Mammary microvascular endothelial cell (primary cell): ENCODE results near the gene MLF2. TPM values are rescaled to one million over a fixed set of nuclear protein-coding genes. Genes with fewer than 3 reads are reported as not detected.

Experiments used
- total RNA-seq: library from RNA; depleted of rRNA; stranded (reverse); fragments of >200 nt; gene quantifications from 2 replicates; pipeline ENCODE4 v1.2.3, GENCODE V29; 2015

The MLF2 gene, protein sequence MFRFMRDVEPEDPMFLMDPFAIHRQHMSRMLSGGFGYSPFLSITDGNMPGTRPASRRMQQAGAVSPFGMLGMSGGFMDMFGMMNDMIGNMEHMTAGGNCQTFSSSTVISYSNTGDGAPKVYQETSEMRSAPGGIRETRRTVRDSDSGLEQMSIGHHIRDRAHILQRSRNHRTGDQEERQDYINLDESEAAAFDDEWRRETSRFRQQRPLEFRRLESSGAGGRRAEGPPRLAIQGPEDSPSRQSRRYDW
- 165 and 177 TPM in 2 replicates for total RNA-seq

DNA sequence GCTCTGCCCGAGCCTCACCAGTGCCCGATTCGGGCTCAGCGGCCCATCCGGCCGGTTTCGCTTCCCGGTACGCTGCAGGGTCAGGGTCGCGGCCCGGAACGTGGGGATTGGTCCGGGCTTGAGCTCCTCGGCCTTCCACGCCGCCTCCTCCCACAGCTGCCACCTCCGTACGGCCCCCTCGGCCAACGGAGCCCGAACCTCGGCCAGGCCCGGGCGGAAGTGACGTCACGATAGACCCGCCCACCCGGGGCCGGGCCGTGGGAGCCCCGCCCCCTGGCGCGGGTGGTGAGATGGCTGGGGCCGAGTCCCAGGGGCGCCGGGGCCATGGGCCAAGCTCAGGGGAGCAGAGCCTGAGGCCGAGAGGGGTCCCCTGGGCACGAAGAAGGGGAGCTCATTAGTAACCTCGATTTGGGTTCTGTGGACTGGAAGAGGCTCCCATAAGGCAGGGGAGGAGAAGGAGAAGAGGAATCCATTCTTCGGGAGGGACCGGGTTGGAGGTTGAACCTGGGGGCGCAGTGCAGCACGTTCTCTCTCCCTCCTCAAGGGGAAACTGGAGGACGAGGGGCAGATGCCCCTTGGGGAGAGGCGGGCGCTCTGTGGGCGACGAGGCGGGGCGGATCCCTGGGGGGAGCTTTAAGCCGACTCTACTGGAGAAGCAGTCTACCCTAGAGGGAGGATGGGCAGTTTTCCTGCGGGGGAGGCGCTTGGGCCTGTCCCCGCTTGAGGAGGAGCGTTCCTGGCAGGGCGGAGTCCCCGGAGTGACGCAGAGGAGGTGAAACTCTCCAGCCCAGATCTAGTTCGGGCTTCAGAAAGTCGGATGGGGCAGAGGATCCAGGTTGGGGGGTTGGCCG lies at the start of gene MLF2:
TSS of gene MLF2 (minus strand) at position 221 of the 851 bp plus-strand sequence. CDS start 807 bp downstream, outside the sequence.

DNA sequence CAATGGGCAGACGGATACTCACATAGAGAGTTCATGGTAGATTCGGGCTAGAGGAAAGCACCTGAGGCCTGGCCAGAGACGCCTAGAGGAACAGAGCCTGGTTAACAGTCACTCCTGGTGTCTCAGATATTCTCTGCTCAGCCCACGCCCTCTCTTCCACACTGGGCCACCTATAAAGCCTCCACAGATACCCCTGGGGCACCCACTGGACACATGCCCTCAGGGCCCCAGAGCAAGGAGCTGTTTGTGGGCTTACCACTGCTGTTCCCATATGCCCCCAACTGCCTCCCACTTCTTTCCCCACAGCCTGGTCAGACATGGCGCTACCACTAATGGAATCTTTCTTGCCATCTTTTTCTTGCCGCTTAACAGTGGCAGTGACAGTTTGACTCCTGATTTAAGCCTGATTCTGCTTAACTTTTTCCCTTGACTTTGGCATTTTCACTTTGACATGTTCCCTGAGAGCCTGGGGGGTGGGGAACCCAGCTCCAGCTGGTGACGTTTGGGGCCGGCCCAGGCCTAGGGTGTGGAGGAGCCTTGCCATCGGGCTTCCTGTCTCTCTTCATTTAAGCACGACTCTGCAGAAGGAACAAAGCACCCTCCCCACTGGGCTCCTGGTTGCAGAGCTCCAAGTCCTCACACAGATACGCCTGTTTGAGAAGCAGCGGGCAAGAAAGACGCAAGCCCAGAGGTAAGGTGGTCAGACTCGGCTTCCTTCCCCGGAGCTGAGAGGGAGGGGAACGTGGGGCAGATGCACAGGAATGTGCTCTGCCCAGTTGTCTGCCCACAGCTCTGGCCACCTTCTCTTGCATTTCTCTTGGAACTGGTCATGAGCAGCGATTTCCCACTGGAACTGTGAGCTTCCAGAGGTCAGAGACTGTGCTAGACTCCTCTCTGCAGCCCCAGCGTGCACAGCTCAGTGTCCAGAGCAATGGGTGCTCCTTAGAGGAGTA lies 36.3 kb upstream of the MLF2 start, which contains the start of gene CD4:
TSS of gene CD4 (plus strand) at position 557 of the 953 bp plus-strand sequence. CDS start 10,611 bp downstream, outside the sequence.

DNA sequence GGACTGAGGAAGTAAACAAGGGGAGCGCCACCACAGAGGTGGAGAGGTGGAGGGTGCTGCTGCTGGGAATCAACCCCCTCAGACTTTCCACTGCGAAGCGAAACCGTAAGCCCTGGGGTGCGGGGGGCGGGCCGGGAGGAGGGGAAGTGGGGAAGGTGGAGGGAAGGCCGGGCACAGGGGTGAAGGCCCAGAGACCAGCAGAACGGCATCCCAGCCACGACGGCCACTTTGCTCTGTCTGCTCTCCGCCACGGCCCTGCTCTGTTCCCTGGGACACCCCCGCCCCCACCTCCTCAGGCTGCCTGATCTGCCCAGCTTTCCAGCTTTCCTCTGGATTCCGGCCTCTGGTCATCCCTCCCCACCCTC lies 19.4 kb upstream of the MLF2 start, which contains the start of gene LAG3:
TSS of gene LAG3 (plus strand) at position 190 of the 365 bp plus-strand sequence. CDS start 333 bp downstream, outside the sequence.

DNA sequence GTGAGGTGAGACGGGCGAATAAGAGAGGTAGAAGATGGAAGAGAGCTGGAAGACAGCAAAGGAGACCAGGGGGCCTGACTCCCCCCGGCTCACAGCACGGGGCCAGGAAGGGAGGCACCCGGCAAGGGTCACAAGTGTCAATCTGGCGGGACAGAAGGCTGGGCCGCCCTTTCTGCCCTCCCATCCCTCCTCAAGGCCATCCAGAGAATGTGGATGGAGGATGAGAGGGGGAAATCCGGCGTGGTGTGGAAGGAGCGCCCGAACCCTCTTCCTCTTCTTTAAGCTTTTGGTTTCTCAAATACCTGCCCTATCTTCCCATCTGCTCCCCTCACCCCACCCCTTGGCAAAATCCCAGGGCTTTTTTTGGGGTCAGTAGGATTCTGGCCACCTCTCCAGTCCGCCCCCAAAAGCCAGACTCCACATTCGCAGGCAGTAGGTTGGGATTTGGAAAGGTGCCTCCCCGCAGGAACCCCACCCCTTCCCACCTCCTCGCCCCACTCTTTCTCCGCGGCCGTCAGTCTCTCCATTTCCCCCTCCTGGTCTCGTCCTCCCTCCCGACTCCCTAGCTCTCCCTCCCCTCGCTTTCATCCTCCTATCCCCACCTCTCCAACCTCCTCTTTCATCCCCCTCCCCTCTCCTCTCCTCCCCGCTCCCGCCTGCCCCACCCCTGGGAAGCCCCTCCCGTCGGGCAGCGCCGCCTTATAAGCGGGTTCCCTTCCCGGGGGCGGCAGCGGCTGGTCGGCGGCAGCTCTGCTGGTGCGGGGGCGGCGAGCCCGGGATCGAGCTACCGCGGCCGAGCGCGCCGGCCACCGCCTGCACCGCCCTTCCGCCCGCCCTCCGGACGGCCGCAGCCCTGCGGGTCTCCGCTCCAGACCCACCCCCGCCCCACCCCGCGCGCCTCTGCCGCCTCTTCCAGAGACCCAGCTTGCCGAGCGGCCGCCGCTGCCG lies 13.0 kb upstream of the MLF2 start, which contains the start of gene PTMS:
TSS of gene PTMS (plus strand) at position 730 of the 948 bp plus-strand sequence. CDS start 343 bp downstream, outside the sequence.

DNA sequence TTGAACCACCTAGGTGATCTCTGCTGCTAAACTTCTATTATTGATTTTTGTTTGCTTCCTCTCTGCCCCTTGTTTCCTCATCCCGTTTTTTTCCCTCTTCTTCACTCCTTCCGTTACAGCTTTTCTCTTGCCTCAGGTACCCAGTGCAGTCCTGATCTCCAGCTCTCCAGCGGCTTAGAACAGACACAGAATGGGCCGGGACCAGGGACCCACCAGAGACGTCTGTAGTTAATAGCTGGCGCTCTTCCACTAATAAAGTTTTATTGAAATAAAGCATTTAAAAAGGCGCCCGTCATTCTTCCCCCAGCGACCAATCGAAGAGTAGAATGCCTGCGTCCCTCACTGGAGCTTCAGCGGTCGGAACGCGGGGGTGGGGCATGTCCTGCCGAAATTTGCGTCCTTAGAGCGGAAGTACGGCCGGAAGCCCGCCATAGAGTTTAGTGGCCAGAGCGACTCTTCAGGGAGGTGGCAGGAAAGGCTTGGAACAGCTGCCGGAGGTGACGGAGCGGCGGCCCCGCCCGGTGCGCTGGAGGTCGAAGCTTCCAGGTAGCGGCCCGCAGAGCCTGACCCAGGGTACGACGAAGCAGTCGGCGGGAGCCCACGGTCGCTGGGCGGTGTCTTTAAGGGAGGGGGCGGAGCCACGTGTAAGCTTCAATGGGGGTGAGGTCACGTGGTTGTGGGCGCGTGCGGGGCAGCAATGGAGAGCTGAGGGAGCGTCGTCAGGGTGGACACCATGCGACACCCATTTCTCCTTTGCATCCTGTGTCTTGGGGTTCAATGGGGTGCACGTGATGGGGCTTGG lies 29.1 kb downstream of the MLF2 start, which contains the start of gene COPS7A:
TSS of gene COPS7A (plus strand) at position 440 of the 802 bp plus-strand sequence. CDS start 611 bp downstream, outside the sequence.

DNA sequence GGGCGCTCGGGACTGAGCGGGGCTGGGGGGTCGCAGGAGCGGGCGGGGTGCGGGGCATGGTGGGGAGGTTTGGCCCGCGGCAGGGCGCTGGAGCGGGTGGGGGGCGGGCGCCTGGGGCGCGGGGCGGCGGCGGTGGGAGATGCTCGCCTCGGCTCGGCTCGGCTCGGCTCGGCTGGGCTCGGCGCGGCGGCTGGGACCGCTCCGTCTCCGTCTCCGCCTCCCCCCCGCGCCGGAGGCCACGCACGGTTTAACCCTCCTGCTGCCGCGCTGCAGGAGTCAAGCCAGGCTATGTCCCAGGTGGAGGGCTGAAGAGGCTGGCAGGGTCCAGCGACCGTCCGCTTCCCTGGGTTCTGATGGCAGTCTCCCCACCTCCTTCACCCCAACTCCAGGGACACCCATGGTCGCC lies 52.3 kb downstream of the MLF2 start, which contains the start of gene PIANP:
TSS of gene PIANP (minus strand) at position 170 of the 406 bp plus-strand sequence. CDS start 2,754 bp downstream, outside the sequence.

Other genes with a start within 250 kb of the MLF2 start
- gene GAPDH, start 218.6 kb downstream of the MLF2 start, total RNA-seq: 5,926 and 6,362 TPM in 2 replicates
- gene IFFO1, start 197.1 kb downstream of the MLF2 start, total RNA-seq: 17.0 and 17.5 TPM in 2 replicates
- 37.8 and 44.9 TPM in 2 replicates for gene NOP2, start 184.8 kb downstream of the MLF2 start, total RNA-seq
- gene CHD4, start 145.8 kb downstream of the MLF2 start, total RNA-seq: 168 and 192 TPM in 2 replicates
- not detected in 2 replicates for gene LPAR5, start 117.2 kb downstream of the MLF2 start, total RNA-seq
- gene ACRBP, start 105.7 kb downstream of the MLF2 start, total RNA-seq: 0.27 and 0.84 TPM in 2 replicates
- 21.2 and 25.4 TPM in 2 replicates for gene ING4, start 90.0 kb downstream of the MLF2 start, total RNA-seq
- gene ZNF384, start 63.8 kb downstream of the MLF2 start, total RNA-seq: 14.1 and 27.2 TPM in 2 replicates
- gene PIANP, start 52.3 kb downstream of the MLF2 start, total RNA-seq: not detected in 2 replicates
- gene COPS7A, start 29.1 kb downstream of the MLF2 start, total RNA-seq: 68.9 and 69.7 TPM in 2 replicates
- 164 and 173 TPM in 2 replicates for gene PTMS, start 13.2 kb upstream of the MLF2 start, total RNA-seq
- gene LAG3, start 19.4 kb upstream of the MLF2 start, total RNA-seq: 0.13 TPM in 1 of 2 replicates, not detected in the other
- not detected in 2 replicates for gene CD4, start 36.4 kb upstream of the MLF2 start, total RNA-seq
- gene GPR162, start 68.7 kb upstream of the MLF2 start, total RNA-seq: 0.30 and 0.80 TPM in 2 replicates
- 7.5 and 8.8 TPM in 2 replicates for gene P3H3, start 75.3 kb upstream of the MLF2 start, total RNA-seq
- gene GNB3, start 87.8 kb upstream of the MLF2 start, total RNA-seq: 0.10 and 0.20 TPM in 2 replicates
- 55.0 and 56.9 TPM in 2 replicates for gene CDCA3, start 98.1 kb upstream of the MLF2 start, total RNA-seq
- 80.9 and 87.7 TPM in 2 replicates for gene USP5, start 99.0 kb upstream of the MLF2 start, total RNA-seq
- 1,010 and 1,150 TPM in 2 replicates for gene TPI1, start 114.4 kb upstream of the MLF2 start, total RNA-seq
- gene SPSB2, start 120.2 kb upstream of the MLF2 start, total RNA-seq: 3.2 and 3.9 TPM in 2 replicates
- 2.8 and 7.1 TPM in 2 replicates for gene LRRC23, start 151.7 kb upstream of the MLF2 start, total RNA-seq
- 6.2 and 6.9 TPM in 2 replicates for gene ENO2, start 161.4 kb upstream of the MLF2 start, total RNA-seq
- gene ATN1, start 174.8 kb upstream of the MLF2 start, total RNA-seq: 12.5 and 17.1 TPM in 2 replicates
- gene RNU7-1, start 190.7 kb upstream of the MLF2 start, total RNA-seq: not detected in 2 replicates
- gene C12orf57, start 190.9 kb upstream of the MLF2 start, total RNA-seq: 214 and 226 TPM in 2 replicates
- 1.2 and 5.3 TPM in 2 replicates for gene PTPN6, start 198.2 kb upstream of the MLF2 start, total RNA-seq
- 293 and 304 TPM in 2 replicates for gene PHB2, start 217.5 kb upstream of the MLF2 start, total RNA-seq
- 51.5 and 63.6 TPM in 2 replicates for gene EMG1, start 217.8 kb upstream of the MLF2 start, total RNA-seq